PC-3 (cell line): ENCODE data around the gene HLA-DMB.

Source experiments
- CTCF ChIP-seq: fragments of 300-600 bp; sonication (generic); conservative IDR thresholded peaks from 2 replicates; pipeline ENCODE4 v1.5.1; 2017; ENCODE audit warnings: antibody characterized with exemption, low read depth, mild to moderate bottlenecking, low read length
- EZH2 ChIP-seq: fragments of 300-600 bp; sonication (generic); IDR thresholded peaks from one replicate; pipeline ENCODE4 v1.6.1; 2017; ENCODE audit warnings: antibody characterized with exemption, mild to moderate bottlenecking, low read length; ENCODE audit not compliant: unreplicated experiment
- EZH2phosphoT487 ChIP-seq: fragments of 300-600 bp; sonication (generic); IDR thresholded peaks from 2 replicates; pipeline ENCODE4 v1.6.1; 2018; ENCODE audit warnings: mild to moderate bottlenecking, antibody characterized with exemption, low read length, borderline replicate concordance

- no peak for TF ChIP-seq CTCF
- no peak for TF ChIP-seq EZH2
- TF ChIP-seq EZH2phosphoT487 = no peak
Observed at GRCh38 chr6:32976334-32977069, 35.7 kb upstream of the HLA-DMB start.
